DND-41 (cell line): ENCODE results near the gene SAMD5.

Source experiments
- ATAC-seq: fragments of 200-7000 bp; cut with Tn5 transposase; 3 replicates; pipeline ENCODE4 v1.9.1; 2021; ENCODE audit warnings: low read depth; ENCODE audit not compliant: insufficient read depth
- DNase-seq: peaks from one replicate; pipeline ENCODE4 v3.0.0-alpha.2; 2020
- H2AFZ ChIP-seq: 2 replicates; pipeline ENCODE4 v1.6.0; 2012; ENCODE audit warnings: low read depth, low read length
- H3K27ac ChIP-seq: 2 replicates; pipeline ENCODE4 v1.5.1; 2012; ENCODE audit warnings: low read length, inconsistent platforms
- H3K27me3 ChIP-seq: fragments of 200-600 bp; sonication (generic); 2 replicates; pipeline ENCODE4 v1.6.0; 2012; ENCODE audit warnings: low read length, mild to moderate bottlenecking, inconsistent platforms; ENCODE audit not compliant: insufficient read depth, poor library complexity
- H3K36me3 ChIP-seq: 2 replicates; pipeline ENCODE4 v1.5.1; 2012; ENCODE audit warnings: low read length, inconsistent platforms; ENCODE audit not compliant: insufficient read depth
- H3K4me1 ChIP-seq: 2 replicates; pipeline ENCODE4 v1.5.1; 2012; ENCODE audit warnings: mild to moderate bottlenecking, low read length; ENCODE audit not compliant: insufficient read depth
- H3K4me2 ChIP-seq: 2 replicates; pipeline ENCODE4 v1.6.0; 2012; ENCODE audit warnings: mild to moderate bottlenecking, moderate library complexity, low read length, inconsistent platforms; ENCODE audit not compliant: insufficient read depth
- H3K4me3 ChIP-seq, 2 experiments: fragments of 200-600 bp in 1 of 2; shearing (Covaris generic) in 1 of 2; 2 replicates each; pipeline ENCODE4 v1.5.1; 2012 to 2016; ENCODE audit warnings: inconsistent platforms in 2 of 2, low read length in 2 of 2, mild to moderate bottlenecking in 2 of 2, low read depth in 1 of 2, moderate library complexity in 1 of 2
- H3K79me2 ChIP-seq: 2 replicates; pipeline ENCODE4 v1.6.0; 2012; ENCODE audit warnings: low read length, inconsistent platforms; ENCODE audit not compliant: insufficient read depth
- H3K9ac ChIP-seq: 2 replicates; pipeline ENCODE4 v1.6.0; 2012; ENCODE audit warnings: low read depth, mild to moderate bottlenecking, inconsistent platforms, low read length, moderate library complexity
- H3K9me3 ChIP-seq: 2 replicates; pipeline ENCODE4 v1.5.1; 2012; ENCODE audit warnings: low read length, moderate library complexity, mild to moderate bottlenecking, inconsistent platforms; ENCODE audit not compliant: insufficient read depth, severe bottlenecking
- H4K20me1 ChIP-seq: 2 replicates; pipeline ENCODE4 v1.6.0; 2012; ENCODE audit warnings: low read length; ENCODE audit not compliant: insufficient read depth
- EZH2 ChIP-seq: IDR thresholded peaks from 3 replicates; pipeline ENCODE4 v1.6.1; 2012; ENCODE audit warnings: borderline replicate concordance, low read depth, mild to moderate bottlenecking, moderate library complexity, low read length, inconsistent platforms; ENCODE audit not compliant: severe bottlenecking
- TF ChIP-seq, protein P1 (sequence below): IDR thresholded peaks from 2 replicates; pipeline ENCODE4 v1.5.1; 2012; ENCODE audit warnings: borderline replicate concordance, low read length, moderate library complexity, mild to moderate bottlenecking; ENCODE audit not compliant: poor library complexity, severe bottlenecking; ENCODE audit errors: extremely low read depth

SAMD5 gene

DNA sequence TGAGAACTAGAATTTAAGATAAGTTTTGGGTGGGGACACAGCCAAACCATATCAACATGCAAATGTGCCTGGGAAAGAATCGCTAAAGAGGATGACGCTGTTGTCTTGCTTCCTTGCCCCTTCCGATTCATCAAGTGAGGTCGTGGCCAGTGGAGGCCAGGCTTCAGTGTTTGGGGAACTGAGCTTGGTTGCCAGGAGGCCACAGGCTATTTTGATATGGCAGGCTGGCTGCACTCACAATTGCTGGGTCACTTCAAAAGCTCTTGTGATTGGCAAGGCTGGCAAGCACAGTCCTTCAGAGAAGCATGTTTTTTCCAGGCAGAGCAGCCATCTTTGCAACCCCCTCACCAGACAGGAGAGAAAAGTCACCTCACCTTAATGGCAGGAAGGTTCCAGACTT is 45.8 kb downstream of the SAMD5 start:
- TF ChIP-seq, protein P1, sequence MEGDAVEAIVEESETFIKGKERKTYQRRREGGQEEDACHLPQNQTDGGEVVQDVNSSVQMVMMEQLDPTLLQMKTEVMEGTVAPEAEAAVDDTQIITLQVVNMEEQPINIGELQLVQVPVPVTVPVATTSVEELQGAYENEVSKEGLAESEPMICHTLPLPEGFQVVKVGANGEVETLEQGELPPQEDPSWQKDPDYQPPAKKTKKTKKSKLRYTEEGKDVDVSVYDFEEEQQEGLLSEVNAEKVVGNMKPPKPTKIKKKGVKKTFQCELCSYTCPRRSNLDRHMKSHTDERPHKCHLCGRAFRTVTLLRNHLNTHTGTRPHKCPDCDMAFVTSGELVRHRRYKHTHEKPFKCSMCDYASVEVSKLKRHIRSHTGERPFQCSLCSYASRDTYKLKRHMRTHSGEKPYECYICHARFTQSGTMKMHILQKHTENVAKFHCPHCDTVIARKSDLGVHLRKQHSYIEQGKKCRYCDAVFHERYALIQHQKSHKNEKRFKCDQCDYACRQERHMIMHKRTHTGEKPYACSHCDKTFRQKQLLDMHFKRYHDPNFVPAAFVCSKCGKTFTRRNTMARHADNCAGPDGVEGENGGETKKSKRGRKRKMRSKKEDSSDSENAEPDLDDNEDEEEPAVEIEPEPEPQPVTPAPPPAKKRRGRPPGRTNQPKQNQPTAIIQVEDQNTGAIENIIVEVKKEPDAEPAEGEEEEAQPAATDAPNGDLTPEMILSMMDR = no peak
- no peak for TF ChIP-seq EZH2
- ATAC-seq (no peak), DNase-seq (no peak)
- no peak overlapping the region for H3K9ac ChIP-seq
- no peaks in the 10 kb centered on the region for H4K20me1 ChIP-seq
- H3K4me3 ChIP-seq = no peak overlapping the region
- H3K36me3 ChIP-seq = no peaks in the 10 kb centered on the region
- H3K79me2 ChIP-seq = no peaks in the 10 kb centered on the region
- no peaks in the 10 kb centered on the region for H3K27me3 ChIP-seq
- H3K9me3 ChIP-seq = no peaks in the 10 kb centered on the region
- no peak overlapping the region for H2AFZ ChIP-seq
- H3K4me2 ChIP-seq = no peak overlapping the region
- H3K4me1 ChIP-seq = no peaks in the 10 kb centered on the region
- H3K27ac ChIP-seq = no peak overlapping the region

DNA sequence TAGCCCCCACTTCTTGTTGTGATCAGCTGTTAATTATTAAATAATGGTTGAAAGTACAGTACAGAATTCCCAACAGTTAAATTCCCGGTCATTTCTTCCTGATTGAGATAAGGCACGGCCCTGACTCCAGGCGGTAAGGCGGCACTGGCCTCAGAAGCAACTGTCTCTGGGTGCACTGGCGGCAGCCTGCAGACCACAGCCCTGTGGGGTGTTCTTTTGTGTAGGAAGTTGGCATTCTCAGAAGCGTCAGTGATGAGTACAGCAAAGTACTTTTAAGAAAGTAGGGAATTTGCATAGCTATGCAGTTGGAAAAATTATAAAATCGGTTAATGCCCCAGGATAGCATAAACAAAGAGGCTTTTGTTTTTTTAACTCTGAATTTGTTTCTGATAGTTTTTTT is 50.5 kb downstream of the SAMD5 start:
- Histone ChIP-seq H3K9me3 (no peaks in the 10 kb centered on the region), H3K27me3 (no peaks in the 10 kb centered on the region), H3K27ac (no peak overlapping the region), H3K4me2 (no peak overlapping the region), H4K20me1 (no peaks in the 10 kb centered on the region), H3K9ac (no peak overlapping the region), H3K4me1 (no peaks in the 10 kb centered on the region), H3K4me3 (no peak overlapping the region), H2AFZ (no peak overlapping the region), H3K79me2 (no peaks in the 10 kb centered on the region), H3K36me3 (no peaks in the 10 kb centered on the region)
- no peak for TF ChIP-seq EZH2
- TF ChIP-seq, protein P1 = no peak
- ATAC-seq (no peak), DNase-seq (no peak)

DNA sequence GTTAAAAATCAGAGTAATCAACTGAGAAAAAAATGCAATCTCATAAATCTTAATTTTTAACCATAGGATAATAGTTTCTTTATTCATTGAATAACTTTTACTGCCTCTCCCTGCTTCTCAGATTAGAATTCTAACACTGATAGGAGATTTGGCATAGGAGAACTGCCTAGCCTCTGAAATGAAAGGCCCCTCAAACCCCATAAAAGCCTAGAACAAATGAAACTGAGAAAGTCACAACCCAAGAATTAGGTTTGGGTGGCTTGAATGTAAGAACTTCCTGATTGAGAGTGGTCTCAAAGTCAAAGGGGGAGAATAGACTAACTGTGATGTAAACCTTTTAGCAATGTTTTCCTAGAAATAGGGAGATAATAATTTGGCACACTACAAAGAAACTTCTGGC is 52.2 kb downstream of the SAMD5 start:
- no peaks in the 10 kb centered on the region for H3K4me1 ChIP-seq
- ATAC-seq (no peak), DNase-seq (no peak)
- H3K9ac ChIP-seq = no peak overlapping the region
- H3K27me3 ChIP-seq = no peaks in the 10 kb centered on the region
- no peak overlapping the region; the same call in 1 of the 2 replicates for H2AFZ ChIP-seq
- no peak overlapping the region for H3K4me2 ChIP-seq
- no peak overlapping the region for H3K4me3 ChIP-seq
- no peak for TF ChIP-seq EZH2
- TF ChIP-seq, protein P1 = no peak
- no peak overlapping the region for H3K27ac ChIP-seq
- H3K36me3 ChIP-seq = no peaks in the 10 kb centered on the region
- no peaks in the 10 kb centered on the region for H4K20me1 ChIP-seq
- H3K9me3 ChIP-seq = no peaks in the 10 kb centered on the region
- no peaks in the 10 kb centered on the region for H3K79me2 ChIP-seq

DNA sequence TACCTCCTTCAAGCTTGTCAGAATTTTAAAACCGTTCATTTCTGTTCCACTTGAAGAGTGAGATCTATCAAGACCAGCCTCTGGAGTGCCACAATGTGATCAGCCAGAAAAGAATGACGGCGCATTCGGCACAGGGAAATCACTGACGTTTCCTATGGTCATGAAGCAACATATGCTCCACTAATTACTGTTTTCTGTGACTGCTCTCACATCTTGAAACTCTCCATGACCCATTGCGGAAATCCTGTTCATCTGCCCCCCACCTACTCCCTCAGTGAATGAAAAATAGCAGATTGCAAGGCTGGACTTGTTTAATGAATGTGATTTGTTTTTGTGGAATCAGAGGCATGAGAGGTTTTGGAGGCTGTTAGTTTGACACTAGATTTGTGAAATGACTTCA is 53.2 kb downstream of the SAMD5 start:
- DNase-seq (no peak), ATAC-seq (no peak)
- H3K36me3 ChIP-seq = no peaks in the 10 kb centered on the region
- H4K20me1 ChIP-seq = no peaks in the 10 kb centered on the region
- H3K27me3 ChIP-seq = no peaks in the 10 kb centered on the region
- H3K4me1 ChIP-seq = no peaks in the 10 kb centered on the region
- no peak overlapping the region for H3K9ac ChIP-seq
- H3K4me2 ChIP-seq = no peak overlapping the region
- no peak overlapping the region for H2AFZ ChIP-seq
- no peaks in the 10 kb centered on the region for H3K9me3 ChIP-seq
- no peaks in the 10 kb centered on the region for H3K79me2 ChIP-seq
- H3K27ac ChIP-seq = no peak overlapping the region
- H3K4me3 ChIP-seq = no peak overlapping the region
- TF ChIP-seq, protein P1 = no peak
- no peak for TF ChIP-seq EZH2
